ENCODE data around the gene AKAP8. TPM values are rescaled to one million over a fixed set of nuclear protein-coding genes. Genes with fewer than 3 reads are reported as not detected.
A peak's percentile ranks its signal among the peaks of the same experiment; 100 is the strongest.

Gene AKAP8
- 28.1 TPM for polyA plus RNA-seq
- long read RNA-seq, donor 1, partial matches to known transcripts = 0 of 1 reads
- long read RNA-seq, donor 1, other reads (novel, unspliced or antisense) = 0 of 1 reads
- long read RNA-seq, donor 2, partial matches to known transcripts = 0 of 3 reads
- long read RNA-seq, donor 2, other reads (novel, unspliced or antisense) = 0 of 3 reads
- long read RNA-seq, donor 3 = 0 reads
- long read RNA-seq, donor 4 = 0 reads
- long read RNA-seq, donor 5, partial matches to known transcripts = 0 of 3 reads
- long read RNA-seq, donor 5, other reads (novel, unspliced or antisense) = 0 of 3 reads
- long read RNA-seq, donor 6, partial matches to known transcripts = 0 of 1 reads
- long read RNA-seq, donor 6, other reads (novel, unspliced or antisense) = 0 of 1 reads
- long read RNA-seq, donor 7 = 0 reads
- long read RNA-seq, donor 8, partial matches to known transcripts = 19 of 20 reads
- long read RNA-seq, donor 8, other reads (novel, unspliced or antisense) = 0 of 20 reads
- long read RNA-seq, donor 9, partial matches to known transcripts = 10 of 11 reads
- long read RNA-seq, donor 9, other reads (novel, unspliced or antisense) = 0 of 11 reads
- long read RNA-seq, donor 10, partial matches to known transcripts = 5 of 8 reads
- long read RNA-seq, donor 10, other reads (novel, unspliced or antisense) = 0 of 8 reads
- long read RNA-seq, donor 11, partial matches to known transcripts = 0 of 2 reads
- long read RNA-seq, donor 11, other reads (novel, unspliced or antisense) = 0 of 2 reads

- DNase-seq = peak; percentile 99
- Histone ChIP-seq H3K4me1 (ENCODE audit: control insufficient read depth, insufficient read depth, low read length) (peaks cover 19% of the 10 kb centered on the region), H3K27ac (ENCODE audit: low read length) (peak within 1 kb of the TSS; percentile 87), H3K36me3 (ENCODE audit: control insufficient read depth, insufficient read depth, low read length) (peaks cover 3% of the 10 kb centered on the region), H3K9me3 (ENCODE audit: control insufficient read depth, low read depth, low read length) (no peaks in the 10 kb centered on the region), H3K27me3 (ENCODE audit: control insufficient read depth, insufficient read depth, low read length) (no peaks in the 10 kb centered on the region), H3K4me3 (ENCODE audit: low read length) (peak within 1 kb of the TSS; percentile 97)
- no CpG with 5 or more reads among the region's 111 CpGs for WGBS (ENCODE audit: insufficient coverage, low lambda C conversion rate)
Observed at GRCh38 chr19:15379083-15379998, at the start of gene AKAP8. AKAP8 (minus strand) TSS chr19:15379787; CDS start chr19:15379731, 56 bp downstream.

GRCh38 chr19:15427991-15428471, 48.4 kb upstream of the AKAP8 start:
- no peak for DNase-seq
- WGBS (ENCODE audit: insufficient coverage, low lambda C conversion rate) = no CpG with 5 or more reads among the region's 35 CpGs
- H3K36me3 ChIP-seq (ENCODE audit: control insufficient read depth, insufficient read depth, low read length) = peaks cover 43% of the 10 kb centered on the region

GRCh38 chr19:15427350-15427700, 47.7 kb upstream of the AKAP8 start:
- DNase-seq = no peak
- Histone ChIP-seq H3K4me1 (ENCODE audit: control insufficient read depth, insufficient read depth, low read length) (peaks cover 5% of the 10 kb centered on the region), H3K4me3 (ENCODE audit: low read length) (no peak overlapping the region), H3K27me3 (ENCODE audit: control insufficient read depth, insufficient read depth, low read length) (no peaks in the 10 kb centered on the region), H3K27ac (ENCODE audit: low read length) (no peak overlapping the region), H3K9me3 (ENCODE audit: control insufficient read depth, low read depth, low read length) (peaks cover 5% of the 10 kb centered on the region), H3K36me3 (ENCODE audit: control insufficient read depth, insufficient read depth, low read length) (peaks cover 50% of the 10 kb centered on the region)
- WGBS (ENCODE audit: insufficient coverage, low lambda C conversion rate) = no CpG with 5 or more reads among the region's 25 CpGs

More at GRCh38 chr19:15427991-15428471, 48.4 kb upstream of the AKAP8 start:
- no peak overlapping the region for H3K4me3 ChIP-seq (ENCODE audit: low read length)
- peaks cover 7% of the 10 kb centered on the region for H3K4me1 ChIP-seq (ENCODE audit: control insufficient read depth, insufficient read depth, low read length)
- H3K27me3 ChIP-seq (ENCODE audit: control insufficient read depth, insufficient read depth, low read length) = no peaks in the 10 kb centered on the region
- no peak overlapping the region for H3K27ac ChIP-seq (ENCODE audit: low read length)
- H3K9me3 ChIP-seq (ENCODE audit: control insufficient read depth, low read depth, low read length) = peaks cover 5% of the 10 kb centered on the region

GRCh38 chr19:15426485-15427349, 47.1 kb upstream of the AKAP8 start:
- H3K27me3 ChIP-seq (ENCODE audit: control insufficient read depth, insufficient read depth, low read length) = no peaks in the 10 kb centered on the region
- H3K27ac ChIP-seq (ENCODE audit: low read length) = no peak overlapping the region
- no CpG with 5 or more reads among the region's 16 CpGs for WGBS (ENCODE audit: insufficient coverage, low lambda C conversion rate)
- H3K36me3 ChIP-seq (ENCODE audit: control insufficient read depth, insufficient read depth, low read length) = peaks cover 50% of the 10 kb centered on the region
- no peak overlapping the region for H3K4me3 ChIP-seq (ENCODE audit: low read length)
- H3K4me1 ChIP-seq (ENCODE audit: control insufficient read depth, insufficient read depth, low read length) = peaks cover 5% of the 10 kb centered on the region
- DNase-seq = no peak
- H3K9me3 ChIP-seq (ENCODE audit: control insufficient read depth, low read depth, low read length) = peaks cover 5% of the 10 kb centered on the region

- no peak overlapping the region for H3K27ac ChIP-seq (ENCODE audit: low read length)
- no peak overlapping the region for H3K4me3 ChIP-seq (ENCODE audit: low read length)
- H3K4me1 ChIP-seq (ENCODE audit: control insufficient read depth, insufficient read depth, low read length) = no peaks in the 10 kb centered on the region
- H3K27me3 ChIP-seq (ENCODE audit: control insufficient read depth, insufficient read depth, low read length) = no peaks in the 10 kb centered on the region
- H3K9me3 ChIP-seq (ENCODE audit: control insufficient read depth, low read depth, low read length) = peaks cover 5% of the 10 kb centered on the region
- H3K36me3 ChIP-seq (ENCODE audit: control insufficient read depth, insufficient read depth, low read length) = peaks cover 50% of the 10 kb centered on the region
- no peak for DNase-seq
- no CpG with 5 or more reads among the region's 36 CpGs for WGBS (ENCODE audit: insufficient coverage, low lambda C conversion rate)
Observed at GRCh38 chr19:15425321-15425950, 45.8 kb upstream of the AKAP8 start.

GRCh38 chr19:15424692-15425272, 45.2 kb upstream of the AKAP8 start:
- peaks cover 5% of the 10 kb centered on the region for H3K9me3 ChIP-seq (ENCODE audit: control insufficient read depth, low read depth, low read length)
- DNase-seq = no peak
- WGBS (ENCODE audit: insufficient coverage, low lambda C conversion rate) = no CpG with 5 or more reads among the region's 38 CpGs
- H3K36me3 ChIP-seq (ENCODE audit: control insufficient read depth, insufficient read depth, low read length) = peaks cover 50% of the 10 kb centered on the region
- H3K4me3 ChIP-seq (ENCODE audit: low read length) = no peak overlapping the region
- H3K27me3 ChIP-seq (ENCODE audit: control insufficient read depth, insufficient read depth, low read length) = no peaks in the 10 kb centered on the region
- no peaks in the 10 kb centered on the region for H3K4me1 ChIP-seq (ENCODE audit: control insufficient read depth, insufficient read depth, low read length)
- H3K27ac ChIP-seq (ENCODE audit: low read length) = no peak overlapping the region

- Histone ChIP-seq H3K36me3 (ENCODE audit: control insufficient read depth, insufficient read depth, low read length) (peaks cover 50% of the 10 kb centered on the region), H3K27me3 (ENCODE audit: control insufficient read depth, insufficient read depth, low read length) (no peaks in the 10 kb centered on the region), H3K4me3 (ENCODE audit: low read length) (no peak overlapping the region), H3K9me3 (ENCODE audit: control insufficient read depth, low read depth, low read length) (peaks cover 5% of the 10 kb centered on the region), H3K4me1 (ENCODE audit: control insufficient read depth, insufficient read depth, low read length) (peaks cover 4% of the 10 kb centered on the region), H3K27ac (ENCODE audit: low read length) (no peak overlapping the region)
- WGBS (ENCODE audit: insufficient coverage, low lambda C conversion rate) = no CpG with 5 or more reads among the region's 13 CpGs
- no peak for DNase-seq
Observed at GRCh38 chr19:15424121-15424520, 44.5 kb upstream of the AKAP8 start.

- H3K9me3 ChIP-seq (ENCODE audit: control insufficient read depth, low read depth, low read length) = peaks cover 5% of the 10 kb centered on the region
- no peak overlapping the region for H3K27ac ChIP-seq (ENCODE audit: low read length)
- H3K4me3 ChIP-seq (ENCODE audit: low read length) = no peak overlapping the region
- peaks cover 50% of the 10 kb centered on the region for H3K36me3 ChIP-seq (ENCODE audit: control insufficient read depth, insufficient read depth, low read length)
- DNase-seq = no peak
- WGBS (ENCODE audit: insufficient coverage, low lambda C conversion rate) = no CpG with 5 or more reads among the region's 6 CpGs
- peaks cover 4% of the 10 kb centered on the region for H3K4me1 ChIP-seq (ENCODE audit: control insufficient read depth, insufficient read depth, low read length)
- H3K27me3 ChIP-seq (ENCODE audit: control insufficient read depth, insufficient read depth, low read length) = no peaks in the 10 kb centered on the region
Observed at GRCh38 chr19:15423130-15423529, 43.5 kb upstream of the AKAP8 start.
